SK-N-MC (cell line): ENCODE data around the gene TRAPPC14.

Source experiments
- DNase-seq: peaks from one replicate; pipeline ENCODE4 v3.0.0-alpha.2; 2011; ENCODE audit warnings: low read depth, low spot score
- H3K27ac ChIP-seq: fragments of 200-600 bp; sonication (generic); 2 replicates; pipeline ENCODE4 v1.5.1; 2016; ENCODE audit warnings: mixed run types
- H3K36me3 ChIP-seq: fragments of 200-600 bp; sonication (generic); 2 replicates; pipeline ENCODE4 v1.6.1; 2017; ENCODE audit warnings: antibody characterized with exemption, low read length, mixed read lengths; ENCODE audit not compliant: insufficient read depth
- H3K4me3 ChIP-seq: fragments of 200-600 bp; sonication (generic); 2 replicates; pipeline ENCODE4 v1.5.1; 2016
- H3K9ac ChIP-seq: fragments of 200-600 bp; sonication (generic); 2 replicates; pipeline ENCODE4 v1.8.0; 2017; ENCODE audit warnings: mixed run types, mixed read lengths; ENCODE audit not compliant: insufficient read length
- H3K9me3 ChIP-seq: fragments of 200-600 bp; sonication (generic); 2 replicates; pipeline ENCODE4 v1.6.1; 2017; ENCODE audit warnings: low read depth, mild to moderate bottlenecking, antibody characterized with exemption, low read length, moderate library complexity, mixed read lengths
- EZH2 ChIP-seq: fragments of 200-600 bp; sonication (generic); IDR thresholded peaks from one replicate; pipeline ENCODE4 v1.6.1; 2017; ENCODE audit warnings: antibody characterized with exemption
- FOXP2 ChIP-seq: optimal IDR thresholded peaks from 2 replicates; pipeline ENCODE3; 2011; ENCODE audit warnings: mild to moderate bottlenecking, moderate library complexity; ENCODE audit not compliant: insufficient read depth; ENCODE audit errors: extremely low read length, control extremely low read depth
- POLR2AphosphoS5 ChIP-seq: IDR thresholded peaks from 2 replicates; pipeline ENCODE4 v1.6.1; 2012; ENCODE audit warnings: mild to moderate bottlenecking, low read depth, low read length, borderline replicate concordance

Gene TRAPPC14

GRCh38 chr7:100175296-100175935 is 16.9 kb upstream of the TRAPPC14 start:
- TF ChIP-seq EZH2 (no peak), FOXP2 (no peak), POLR2AphosphoS5 (no peak)
- H3K36me3 ChIP-seq = peaks cover 16% of the 10 kb centered on the region; the same call in 1 of the 2 replicates

GRCh38 chr7:100174582-100174981 is 16.1 kb upstream of the TRAPPC14 start:
- no peak for TF ChIP-seq POLR2AphosphoS5
- TF ChIP-seq FOXP2 = no peak
- Histone ChIP-seq H3K27ac (no peak overlapping the region), H3K9ac (no peak overlapping the region)

More at GRCh38 chr7:100175296-100175935, 16.9 kb upstream of the TRAPPC14 start:
- no peak for DNase-seq
- Histone ChIP-seq H3K9ac (no peak overlapping the region), H3K9me3 (no peaks in the 10 kb centered on the region), H3K4me3 (no peak overlapping the region), H3K27ac (no peak overlapping the region)

GRCh38 chr7:100173806-100174495 is 15.4 kb upstream of the TRAPPC14 start:
- TF ChIP-seq FOXP2 (no peak), POLR2AphosphoS5 (no peak), EZH2 (no peak)
- no peak for DNase-seq
- H3K9ac ChIP-seq = no peak overlapping the region
- peaks cover 16% of the 10 kb centered on the region; the same call in 1 of the 2 replicates for H3K36me3 ChIP-seq
- H3K9me3 ChIP-seq = no peaks in the 10 kb centered on the region
- H3K27ac ChIP-seq = no peak overlapping the region
- H3K4me3 ChIP-seq = no peak overlapping the region

More at GRCh38 chr7:100174582-100174981, 16.1 kb upstream of the TRAPPC14 start:
- Histone ChIP-seq H3K36me3 (peaks cover 16% of the 10 kb centered on the region; the same call in 1 of the 2 replicates), H3K4me3 (no peak overlapping the region), H3K9me3 (no peaks in the 10 kb centered on the region)
- DNase-seq = no peak

GRCh38 chr7:100171840-100172239 is 13.3 kb upstream of the TRAPPC14 start:
- no peak for DNase-seq
- TF ChIP-seq EZH2 (no peak), FOXP2 (no peak), POLR2AphosphoS5 (no peak; the same call in 1 of the 2 replicates)
- no peak overlapping the region for H3K9ac ChIP-seq
- no peak overlapping the region for H3K4me3 ChIP-seq
- H3K9me3 ChIP-seq = no peaks in the 10 kb centered on the region
- H3K27ac ChIP-seq = no peak overlapping the region
- peaks cover 16% of the 10 kb centered on the region; the same call in 1 of the 2 replicates for H3K36me3 ChIP-seq

GRCh38 chr7:100171087-100171681 is 12.7 kb upstream of the TRAPPC14 start:
- Histone ChIP-seq H3K36me3 (peaks cover 16% of the 10 kb centered on the region; the same call in 1 of the 2 replicates), H3K27ac (no peak overlapping the region), H3K9me3 (no peaks in the 10 kb centered on the region), H3K4me3 (no peak overlapping the region), H3K9ac (no peak overlapping the region)
- no peak for DNase-seq
- TF ChIP-seq FOXP2 = no peak
- TF ChIP-seq POLR2AphosphoS5 = no peak
- no peak for TF ChIP-seq EZH2

- Histone ChIP-seq H3K27ac (no peak overlapping the region), H3K36me3 (peaks cover 15% of the 10 kb centered on the region; the same call in 1 of the 2 replicates), H3K4me3 (no peak overlapping the region), H3K9me3 (no peaks in the 10 kb centered on the region), H3K9ac (no peak overlapping the region)
- TF ChIP-seq FOXP2 = no peak
- TF ChIP-seq POLR2AphosphoS5 = no peak
- no peak for TF ChIP-seq EZH2
- no peak for DNase-seq
Measured at GRCh38 chr7:100170101-100170897, 11.8 kb upstream of the TRAPPC14 start.

- Histone ChIP-seq H3K9ac (no peak overlapping the region), H3K36me3 (peaks cover 5% of the 10 kb centered on the region; the same call in 1 of the 2 replicates), H3K9me3 (no peaks in the 10 kb centered on the region), H3K27ac (no peak overlapping the region), H3K4me3 (no peak overlapping the region)
- DNase-seq = no peak
- TF ChIP-seq POLR2AphosphoS5 = no peak
- TF ChIP-seq FOXP2 = no peak
- no peak for TF ChIP-seq EZH2
Measured at GRCh38 chr7:100169147-100169850, 10.8 kb upstream of the TRAPPC14 start.

- H3K4me3 ChIP-seq = peak overlapping the region; percentile 65
- DNase-seq = no peak
- H3K9me3 ChIP-seq = no peaks in the 10 kb centered on the region
- TF ChIP-seq POLR2AphosphoS5 (no peak), EZH2 (no peak), FOXP2 (no peak)
- H3K9ac ChIP-seq = peak overlapping the region; percentile 34
- no peaks in the 10 kb centered on the region for H3K36me3 ChIP-seq
- no peak overlapping the region for H3K27ac ChIP-seq
Measured at GRCh38 chr7:100167912-100168323, 9.4 kb upstream of the TRAPPC14 start.
